K562 (cell line): ENCODE measurements around the gene MYBPC3. TPM values are rescaled to one million over a fixed set of nuclear protein-coding genes. Genes with fewer than 3 reads are reported as not detected.

ENCODE experiments used
- HMG20B ChIP-seq: fragments of 250-450 bp; sonication (Bioruptor Pico); IDR thresholded peaks from 2 replicates; pipeline ENCODE4 v1.5.0; 2021; ENCODE audit warnings: mild to moderate bottlenecking
- ILF3 ChIP-seq: fragments of 450-650 bp; IDR thresholded peaks from 2 replicates; pipeline ENCODE4 v1.6.1; 2018; ENCODE audit warnings: antibody characterized with exemption, mild to moderate bottlenecking, moderate library complexity, borderline replicate concordance
- PML ChIP-seq: IDR thresholded peaks from 2 replicates; pipeline ENCODE4 v1.6.1; 2012; ENCODE audit warnings: low read length, inconsistent platforms
- RCOR1 ChIP-seq, 2 experiments: IDR thresholded peaks; 2 replicates each; pipeline ENCODE4 v1.6.1; 2012; ENCODE audit warnings: low read depth in 2 of 2, low read length in 2 of 2, borderline replicate concordance in 1 of 2, improper control_type of control experiment in 1 of 2
- STAG1 ChIP-seq: sonication (generic); formaldehyde crosslinking; IDR thresholded peaks from 2 replicates; pipeline ENCODE4 v1.5.0; 2020; ENCODE audit warnings: missing genetic modification reagents, borderline replicate concordance
- TSC22D4 ChIP-seq: fragments of 450-650 bp; IDR thresholded peaks from 2 replicates; pipeline ENCODE4 v1.6.1; 2016; ENCODE audit warnings: missing genetic modification characterization, missing biosample characterization, control low read depth
- ZNF589 ChIP-seq: fragments of 200-800 bp; sonication (Bioruptor generic); IDR thresholded peaks from 2 replicates; pipeline ENCODE4 v1.6.1; 2016; ENCODE audit warnings: low read depth, missing genetic modification characterization, missing compliant biosample characterization
- polyA plus RNA-seq, 8 experiments: library from polyadenylated mRNA; depleted of rRNA in 4 of 8; stranded (reverse) in 5 of 8; unstranded in 3 of 8; fragments of >200 nt; fragmentation: Nextera tagmentation in 2 of 8; fragmentation: Illumina TruSeq in 1 of 8; extraction: Ambion mirVana in 2 of 8; extraction: Trizol in 1 of 8; gene quantifications; 2 replicates each; pipeline versions ENCODE4 v1.2.1 to v1.2.3, GENCODE V29; 2011 to 2014; ENCODE audit warnings: inconsistent platforms in 1 of 8, missing spikeins in 1 of 8
- total RNA-seq, 7 experiments: library from RNA; depleted of rRNA in 6 of 7; stranded (reverse); fragments of >200 nt in 6 of 7; fragmentation: Illumina TruSeq in 2 of 7; extraction: Trizol in 2 of 7; gene quantifications; 2 replicates each; pipeline versions ENCODE4 v1.2.1 to v1.2.3, GENCODE V29; 2011 to 2021; ENCODE audit warnings: low replicate concordance in 1 of 7
- TF ChIP-seq, protein P1 (sequence below): sonication (generic); formaldehyde crosslinking; IDR thresholded peaks from 2 replicates; pipeline ENCODE4 v1.8.0; 2023; ENCODE audit warnings: missing genetic modification reagents, mild to moderate bottlenecking, borderline replicate concordance
- TF ChIP-seq, protein P2 (sequence below): fragments of 250-450 bp; sonication (Bioruptor Pico); IDR thresholded peaks from 2 replicates; pipeline ENCODE4 v1.9.0; 2021; ENCODE audit warnings: mild to moderate bottlenecking, inconsistent platforms
- TF ChIP-seq, protein P3 (sequence below), 2 experiments: fragments of 450-650 bp in 1 of 2; sonication (generic) in 1 of 2; formaldehyde crosslinking; conservative IDR thresholded peaks; 2 replicates each; pipeline versions ENCODE4 v1.4.0 to v1.8.1; 2020 to 2022; ENCODE audit warnings: mild to moderate bottlenecking in 1 of 2, missing genetic modification reagents in 1 of 2
- TF ChIP-seq, protein P4 (sequence below): sonication (generic); formaldehyde crosslinking; IDR thresholded peaks from 2 replicates; pipeline ENCODE4 v1.8.1; 2023; ENCODE audit warnings: mild to moderate bottlenecking, missing genetic modification reagents
- TF ChIP-seq, protein P5 (sequence below): fragments of 250-450 bp; sonication (Bioruptor Pico); IDR thresholded peaks from 2 replicates; pipeline ENCODE4 v1.5.0; 2022; ENCODE audit warnings: mild to moderate bottlenecking

MYBPC3 gene
- total and polyA plus RNA-seq, 9 of the 15 experiments (the other 6 are each of a cell fraction or from before 2014, with no cell fraction given): 0.01 TPM; not detected in 8

DNA sequence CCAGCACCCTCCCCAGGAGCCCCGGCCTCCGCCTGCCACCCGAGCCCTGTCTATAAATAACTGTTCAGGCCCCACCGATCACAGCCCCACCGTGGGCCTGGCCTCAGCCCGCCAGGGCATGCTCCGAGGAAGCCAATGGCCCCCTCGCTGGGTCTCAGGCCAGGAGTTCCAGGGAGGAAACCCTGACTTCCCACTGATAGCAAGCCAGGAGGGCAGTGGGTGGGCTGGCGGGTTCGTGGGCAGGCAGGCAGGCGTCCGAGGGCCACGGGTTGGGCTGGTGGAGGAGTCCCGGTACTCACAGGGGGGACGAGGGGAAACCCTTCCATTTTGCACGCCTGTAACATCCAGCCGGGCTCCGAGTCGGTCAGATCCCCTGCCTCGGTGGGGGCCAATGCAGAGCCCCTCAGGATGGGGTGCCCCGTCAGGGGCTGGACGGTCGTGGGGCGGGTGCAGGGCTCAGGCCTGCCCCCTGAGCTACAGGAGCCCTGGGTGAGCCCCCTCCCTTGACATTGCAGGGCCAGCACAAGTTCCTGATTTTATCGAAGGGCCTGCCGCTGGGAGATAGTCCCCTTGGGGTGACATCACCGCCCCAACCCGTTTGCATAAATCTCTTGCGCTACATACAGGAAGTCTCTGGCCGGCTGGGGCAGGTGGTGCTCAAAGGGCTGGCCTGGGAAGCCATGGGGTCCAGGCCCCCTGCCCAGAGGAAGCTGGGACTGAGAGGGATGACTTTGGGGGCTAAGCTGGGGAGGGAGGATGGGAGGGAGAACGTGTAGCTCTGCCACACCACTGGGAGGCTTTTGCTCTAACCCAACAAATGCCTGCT, 25.7 kb upstream of the MYBPC3 start, which contains the start of gene SPI1 (continued):
- TF ChIP-seq, protein P1, sequence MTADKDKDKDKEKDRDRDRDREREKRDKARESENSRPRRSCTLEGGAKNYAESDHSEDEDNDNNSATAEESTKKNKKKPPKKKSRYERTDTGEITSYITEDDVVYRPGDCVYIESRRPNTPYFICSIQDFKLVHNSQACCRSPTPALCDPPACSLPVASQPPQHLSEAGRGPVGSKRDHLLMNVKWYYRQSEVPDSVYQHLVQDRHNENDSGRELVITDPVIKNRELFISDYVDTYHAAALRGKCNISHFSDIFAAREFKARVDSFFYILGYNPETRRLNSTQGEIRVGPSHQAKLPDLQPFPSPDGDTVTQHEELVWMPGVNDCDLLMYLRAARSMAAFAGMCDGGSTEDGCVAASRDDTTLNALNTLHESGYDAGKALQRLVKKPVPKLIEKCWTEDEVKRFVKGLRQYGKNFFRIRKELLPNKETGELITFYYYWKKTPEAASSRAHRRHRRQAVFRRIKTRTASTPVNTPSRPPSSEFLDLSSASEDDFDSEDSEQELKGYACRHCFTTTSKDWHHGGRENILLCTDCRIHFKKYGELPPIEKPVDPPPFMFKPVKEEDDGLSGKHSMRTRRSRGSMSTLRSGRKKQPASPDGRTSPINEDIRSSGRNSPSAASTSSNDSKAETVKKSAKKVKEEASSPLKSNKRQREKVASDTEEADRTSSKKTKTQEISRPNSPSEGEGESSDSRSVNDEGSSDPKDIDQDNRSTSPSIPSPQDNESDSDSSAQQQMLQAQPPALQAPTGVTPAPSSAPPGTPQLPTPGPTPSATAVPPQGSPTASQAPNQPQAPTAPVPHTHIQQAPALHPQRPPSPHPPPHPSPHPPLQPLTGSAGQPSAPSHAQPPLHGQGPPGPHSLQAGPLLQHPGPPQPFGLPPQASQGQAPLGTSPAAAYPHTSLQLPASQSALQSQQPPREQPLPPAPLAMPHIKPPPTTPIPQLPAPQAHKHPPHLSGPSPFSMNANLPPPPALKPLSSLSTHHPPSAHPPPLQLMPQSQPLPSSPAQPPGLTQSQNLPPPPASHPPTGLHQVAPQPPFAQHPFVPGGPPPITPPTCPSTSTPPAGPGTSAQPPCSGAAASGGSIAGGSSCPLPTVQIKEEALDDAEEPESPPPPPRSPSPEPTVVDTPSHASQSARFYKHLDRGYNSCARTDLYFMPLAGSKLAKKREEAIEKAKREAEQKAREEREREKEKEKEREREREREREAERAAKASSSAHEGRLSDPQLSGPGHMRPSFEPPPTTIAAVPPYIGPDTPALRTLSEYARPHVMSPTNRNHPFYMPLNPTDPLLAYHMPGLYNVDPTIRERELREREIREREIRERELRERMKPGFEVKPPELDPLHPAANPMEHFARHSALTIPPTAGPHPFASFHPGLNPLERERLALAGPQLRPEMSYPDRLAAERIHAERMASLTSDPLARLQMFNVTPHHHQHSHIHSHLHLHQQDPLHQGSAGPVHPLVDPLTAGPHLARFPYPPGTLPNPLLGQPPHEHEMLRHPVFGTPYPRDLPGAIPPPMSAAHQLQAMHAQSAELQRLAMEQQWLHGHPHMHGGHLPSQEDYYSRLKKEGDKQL (CRISPR knock-in tag): peak; percentile 85; the same call in 1 of the 2 replicates
- TF ChIP-seq, protein P2, sequence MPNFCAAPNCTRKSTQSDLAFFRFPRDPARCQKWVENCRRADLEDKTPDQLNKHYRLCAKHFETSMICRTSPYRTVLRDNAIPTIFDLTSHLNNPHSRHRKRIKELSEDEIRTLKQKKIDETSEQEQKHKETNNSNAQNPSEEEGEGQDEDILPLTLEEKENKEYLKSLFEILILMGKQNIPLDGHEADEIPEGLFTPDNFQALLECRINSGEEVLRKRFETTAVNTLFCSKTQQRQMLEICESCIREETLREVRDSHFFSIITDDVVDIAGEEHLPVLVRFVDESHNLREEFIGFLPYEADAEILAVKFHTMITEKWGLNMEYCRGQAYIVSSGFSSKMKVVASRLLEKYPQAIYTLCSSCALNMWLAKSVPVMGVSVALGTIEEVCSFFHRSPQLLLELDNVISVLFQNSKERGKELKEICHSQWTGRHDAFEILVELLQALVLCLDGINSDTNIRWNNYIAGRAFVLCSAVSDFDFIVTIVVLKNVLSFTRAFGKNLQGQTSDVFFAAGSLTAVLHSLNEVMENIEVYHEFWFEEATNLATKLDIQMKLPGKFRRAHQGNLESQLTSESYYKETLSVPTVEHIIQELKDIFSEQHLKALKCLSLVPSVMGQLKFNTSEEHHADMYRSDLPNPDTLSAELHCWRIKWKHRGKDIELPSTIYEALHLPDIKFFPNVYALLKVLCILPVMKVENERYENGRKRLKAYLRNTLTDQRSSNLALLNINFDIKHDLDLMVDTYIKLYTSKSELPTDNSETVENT (CRISPR knock-in tag): no peak
- TF ChIP-seq ZNF589 (CRISPR knock-in tag): peak; percentile 87
- TF ChIP-seq RCOR1 (IDR thresholded peaks at IDR 0.05; ENCODE audit: borderline replicate concordance in 1 of 2, low read depth in 2 of 2, low read length in 2 of 2): peak; percentile 19 to 96; a peak in 2 of 4 replicates
- peak; percentile 84 for TF ChIP-seq PML
- no peak for TF ChIP-seq HMG20B (CRISPR knock-in tag)
- no peak; the same call in 1 of the 2 replicates for TF ChIP-seq ILF3
- TF ChIP-seq, protein P3, sequence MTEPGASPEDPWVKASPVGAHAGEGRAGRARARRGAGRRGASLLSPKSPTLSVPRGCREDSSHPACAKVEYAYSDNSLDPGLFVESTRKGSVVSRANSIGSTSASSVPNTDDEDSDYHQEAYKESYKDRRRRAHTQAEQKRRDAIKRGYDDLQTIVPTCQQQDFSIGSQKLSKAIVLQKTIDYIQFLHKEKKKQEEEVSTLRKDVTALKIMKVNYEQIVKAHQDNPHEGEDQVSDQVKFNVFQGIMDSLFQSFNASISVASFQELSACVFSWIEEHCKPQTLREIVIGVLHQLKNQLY (CRISPR knock-in tag; conservative IDR thresholded peaks at IDR 0.05): no peak
- TF ChIP-seq, protein P4, sequence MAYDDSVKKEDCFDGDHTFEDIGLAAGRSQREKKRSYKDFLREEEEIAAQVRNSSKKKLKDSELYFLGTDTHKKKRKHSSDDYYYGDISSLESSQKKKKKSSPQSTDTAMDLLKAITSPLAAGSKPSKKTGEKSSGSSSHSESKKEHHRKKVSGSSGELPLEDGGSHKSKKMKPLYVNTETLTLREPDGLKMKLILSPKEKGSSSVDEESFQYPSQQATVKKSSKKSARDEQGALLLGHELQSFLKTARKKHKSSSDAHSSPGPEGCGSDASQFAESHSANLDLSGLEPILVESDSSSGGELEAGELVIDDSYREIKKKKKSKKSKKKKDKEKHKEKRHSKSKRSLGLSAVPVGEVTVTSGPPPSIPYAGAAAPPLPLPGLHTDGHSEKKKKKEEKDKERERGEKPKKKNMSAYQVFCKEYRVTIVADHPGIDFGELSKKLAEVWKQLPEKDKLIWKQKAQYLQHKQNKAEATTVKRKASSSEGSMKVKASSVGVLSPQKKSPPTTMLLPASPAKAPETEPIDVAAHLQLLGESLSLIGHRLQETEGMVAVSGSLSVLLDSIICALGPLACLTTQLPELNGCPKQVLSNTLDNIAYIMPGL: no peak
- TF ChIP-seq, protein P5, sequence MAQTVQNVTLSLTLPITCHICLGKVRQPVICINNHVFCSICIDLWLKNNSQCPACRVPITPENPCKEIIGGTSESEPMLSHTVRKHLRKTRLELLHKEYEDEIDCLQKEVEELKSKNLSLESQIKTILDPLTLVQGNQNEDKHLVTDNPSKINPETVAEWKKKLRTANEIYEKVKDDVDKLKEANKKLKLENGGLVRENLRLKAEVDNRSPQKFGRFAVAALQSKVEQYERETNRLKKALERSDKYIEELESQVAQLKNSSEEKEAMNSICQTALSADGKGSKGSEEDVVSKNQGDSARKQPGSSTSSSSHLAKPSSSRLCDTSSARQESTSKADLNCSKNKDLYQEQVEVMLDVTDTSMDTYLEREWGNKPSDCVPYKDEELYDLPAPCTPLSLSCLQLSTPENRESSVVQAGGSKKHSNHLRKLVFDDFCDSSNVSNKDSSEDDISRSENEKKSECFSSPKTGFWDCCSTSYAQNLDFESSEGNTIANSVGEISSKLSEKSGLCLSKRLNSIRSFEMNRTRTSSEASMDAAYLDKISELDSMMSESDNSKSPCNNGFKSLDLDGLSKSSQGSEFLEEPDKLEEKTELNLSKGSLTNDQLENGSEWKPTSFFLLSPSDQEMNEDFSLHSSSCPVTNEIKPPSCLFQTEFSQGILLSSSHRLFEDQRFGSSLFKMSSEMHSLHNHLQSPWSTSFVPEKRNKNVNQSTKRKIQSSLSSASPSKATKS (CRISPR knock-in tag): no peak
- no peak for TF ChIP-seq TSC22D4 (tag)
- no peak for TF ChIP-seq STAG1 (CRISPR knock-in tag)
